ENCODE data around the gene ANKRD10.

DNA sequence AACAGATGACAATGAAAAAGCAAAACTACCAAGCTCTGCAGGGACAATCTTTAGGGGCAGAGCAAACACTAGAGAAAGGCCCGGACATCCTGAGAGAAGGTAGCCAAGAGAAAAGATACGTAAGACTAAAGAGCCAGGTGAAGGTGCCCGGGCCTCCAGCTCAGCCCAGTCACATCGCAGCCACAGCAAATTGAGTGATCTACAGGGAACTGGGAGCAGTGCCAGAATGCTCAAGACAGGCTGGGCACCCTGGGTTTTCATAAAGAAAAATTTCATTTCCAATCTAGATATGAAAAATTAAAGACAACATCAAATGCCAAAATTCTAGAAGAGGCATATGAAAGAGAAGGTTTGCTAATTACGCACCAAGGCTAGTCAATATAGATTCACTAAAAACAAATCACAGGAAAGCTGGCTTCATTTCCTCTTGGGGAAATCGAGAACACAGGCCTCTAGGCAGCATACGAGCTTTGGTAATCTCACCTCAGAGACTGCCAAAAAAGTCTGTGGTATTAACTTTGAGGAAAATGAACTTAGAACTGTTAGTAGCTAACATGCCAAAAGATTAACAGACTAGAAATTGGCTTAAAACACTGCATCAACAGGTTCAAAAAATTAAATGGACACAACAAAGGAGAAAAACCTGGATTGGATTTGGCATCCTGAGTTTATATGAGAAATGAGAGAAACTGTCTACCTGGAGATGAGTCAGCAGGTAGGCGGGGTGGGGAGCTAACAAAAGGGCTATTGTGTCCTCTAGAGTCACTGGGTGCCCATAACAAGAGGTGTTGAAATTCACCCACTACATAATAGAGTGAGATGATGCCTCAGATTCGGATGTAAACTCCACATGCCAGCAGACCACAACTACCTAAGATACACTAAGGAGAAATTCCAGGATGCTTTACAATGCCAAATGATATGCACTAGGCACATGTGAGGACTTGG is 6.6 kb downstream of the ANKRD10 start:
- no peak for TF ChIP-seq POLR2A (IDR thresholded peaks at IDR 0.05)
- TF ChIP-seq, protein P1, sequence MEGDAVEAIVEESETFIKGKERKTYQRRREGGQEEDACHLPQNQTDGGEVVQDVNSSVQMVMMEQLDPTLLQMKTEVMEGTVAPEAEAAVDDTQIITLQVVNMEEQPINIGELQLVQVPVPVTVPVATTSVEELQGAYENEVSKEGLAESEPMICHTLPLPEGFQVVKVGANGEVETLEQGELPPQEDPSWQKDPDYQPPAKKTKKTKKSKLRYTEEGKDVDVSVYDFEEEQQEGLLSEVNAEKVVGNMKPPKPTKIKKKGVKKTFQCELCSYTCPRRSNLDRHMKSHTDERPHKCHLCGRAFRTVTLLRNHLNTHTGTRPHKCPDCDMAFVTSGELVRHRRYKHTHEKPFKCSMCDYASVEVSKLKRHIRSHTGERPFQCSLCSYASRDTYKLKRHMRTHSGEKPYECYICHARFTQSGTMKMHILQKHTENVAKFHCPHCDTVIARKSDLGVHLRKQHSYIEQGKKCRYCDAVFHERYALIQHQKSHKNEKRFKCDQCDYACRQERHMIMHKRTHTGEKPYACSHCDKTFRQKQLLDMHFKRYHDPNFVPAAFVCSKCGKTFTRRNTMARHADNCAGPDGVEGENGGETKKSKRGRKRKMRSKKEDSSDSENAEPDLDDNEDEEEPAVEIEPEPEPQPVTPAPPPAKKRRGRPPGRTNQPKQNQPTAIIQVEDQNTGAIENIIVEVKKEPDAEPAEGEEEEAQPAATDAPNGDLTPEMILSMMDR (IDR thresholded peaks at IDR 0.05): no peak
